Mononuclear cell (primary cell): ENCODE data around the gene NDC1. TPM values are rescaled to one million over a fixed set of nuclear protein-coding genes. Genes with fewer than 3 reads are reported as not detected.

Source experiments
- H3K27me3 ChIP-seq: 2 replicates; pipeline ENCODE4 v1.6.0; 2011; ENCODE audit warnings: low read length, control low read depth; ENCODE audit not compliant: insufficient read depth
- H3K4me1 ChIP-seq: 2 replicates; pipeline ENCODE4 v1.5.1; 2011; ENCODE audit warnings: mild to moderate bottlenecking, low read length, control low read depth; ENCODE audit not compliant: insufficient read depth
- H3K4me3 ChIP-seq: 2 replicates; pipeline ENCODE4 v1.5.1; 2011; ENCODE audit warnings: mild to moderate bottlenecking, low read length, moderate library complexity
- H3K9me3 ChIP-seq: 2 replicates; pipeline ENCODE4 v1.5.1; 2011; ENCODE audit warnings: low read depth, mild to moderate bottlenecking, control low read depth, low read length
- total RNA-seq: library from RNA; depleted of rRNA; stranded (reverse); fragments of >200 nt; gene quantifications from one replicate; pipeline ENCODE4 v1.2.3, GENCODE V29; 2012

NDC1 gene
- total RNA-seq, 1 donor: 6.6 TPM

DNA sequence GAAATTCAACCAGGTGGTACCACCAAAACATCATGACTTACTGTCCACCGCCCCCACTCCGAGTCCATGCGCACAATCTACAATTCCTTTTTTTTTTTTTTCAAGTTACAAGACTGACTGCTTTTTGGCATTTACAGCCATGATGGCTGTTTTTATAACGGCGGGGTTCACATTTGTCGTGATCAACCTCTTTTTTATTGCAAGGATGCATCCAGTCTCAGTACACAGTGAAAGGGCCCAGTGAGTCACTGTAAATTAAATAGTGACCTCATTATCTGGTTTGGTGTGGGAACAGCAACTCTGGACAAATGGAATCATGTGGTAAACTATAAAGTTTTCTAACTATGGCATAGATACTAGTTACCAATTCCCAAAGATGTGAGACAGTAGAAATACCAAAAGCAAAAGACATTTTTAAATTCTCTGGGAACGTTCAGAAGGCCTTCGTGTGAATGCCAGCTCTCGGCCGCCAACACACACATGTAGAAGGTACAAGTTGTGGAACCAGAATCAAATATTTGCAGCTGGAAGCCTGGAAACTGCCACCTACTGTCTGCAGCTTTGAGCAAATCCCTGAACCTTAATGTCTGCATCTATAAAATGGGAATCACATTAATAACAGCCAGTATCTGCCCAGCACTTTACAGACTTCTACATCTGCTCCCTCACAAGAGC is 104.0 kb downstream of the NDC1 start:
- no peak overlapping the region for H3K4me3 ChIP-seq
- H3K9me3 ChIP-seq: no peaks in the 10 kb centered on the region
- peaks cover 14% of the 10 kb centered on the region for H3K4me1 ChIP-seq
- peaks cover 35% of the 10 kb centered on the region for H3K27me3 ChIP-seq

DNA sequence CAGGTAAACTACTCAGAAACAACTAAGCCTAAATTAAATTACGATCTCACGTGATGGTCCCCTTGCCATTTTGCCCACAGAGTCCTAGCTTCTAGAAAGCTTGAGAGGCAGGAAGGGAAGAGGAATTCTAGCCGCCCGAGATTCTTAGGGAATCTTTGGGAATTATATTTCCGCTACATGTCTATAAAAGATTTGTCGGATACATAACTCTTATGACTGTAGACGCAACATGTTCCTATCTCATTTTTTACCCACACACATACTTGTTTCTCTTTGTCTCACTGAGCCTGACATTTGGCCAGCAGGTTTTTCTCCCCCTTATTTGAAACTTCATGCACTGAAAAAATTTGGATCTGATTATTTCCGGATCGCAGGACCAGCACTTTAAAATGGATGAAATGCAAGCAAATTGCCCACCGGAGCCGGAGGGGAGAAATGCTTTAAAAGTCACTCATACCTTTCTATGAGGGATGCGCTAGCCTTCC is 104.6 kb downstream of the NDC1 start:
- H3K4me1 ChIP-seq: peaks cover 11% of the 10 kb centered on the region
- peaks cover 32% of the 10 kb centered on the region for H3K27me3 ChIP-seq
- no peaks in the 10 kb centered on the region for H3K9me3 ChIP-seq

DNA sequence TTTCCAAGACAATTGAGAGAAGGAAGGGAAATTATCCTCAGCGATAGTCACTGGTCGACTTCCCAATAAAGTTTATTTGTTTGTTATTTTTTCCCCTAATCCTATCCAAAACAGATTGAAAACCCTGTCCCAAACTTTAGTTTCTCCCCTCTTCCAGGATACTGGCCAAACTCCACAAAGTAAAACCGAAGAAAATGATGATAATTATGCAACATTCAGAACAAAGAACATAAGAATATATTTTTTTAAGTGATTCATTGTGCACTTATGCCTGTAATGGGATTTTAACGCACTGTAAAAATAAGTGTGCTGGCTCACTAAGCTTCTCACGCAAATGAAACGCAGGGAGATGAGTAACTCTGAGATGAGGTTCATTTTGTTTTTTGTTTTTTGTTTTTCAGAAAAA is 105.2 kb downstream of the NDC1 start:
- H3K27me3 ChIP-seq: peaks cover 26% of the 10 kb centered on the region
- peaks cover 5% of the 10 kb centered on the region for H3K4me1 ChIP-seq
- H3K9me3 ChIP-seq: no peaks in the 10 kb centered on the region
- no peak overlapping the region for H3K4me3 ChIP-seq

More for the DNA sequence above, 104.6 kb downstream of the NDC1 start:
- no peak overlapping the region for H3K4me3 ChIP-seq

DNA sequence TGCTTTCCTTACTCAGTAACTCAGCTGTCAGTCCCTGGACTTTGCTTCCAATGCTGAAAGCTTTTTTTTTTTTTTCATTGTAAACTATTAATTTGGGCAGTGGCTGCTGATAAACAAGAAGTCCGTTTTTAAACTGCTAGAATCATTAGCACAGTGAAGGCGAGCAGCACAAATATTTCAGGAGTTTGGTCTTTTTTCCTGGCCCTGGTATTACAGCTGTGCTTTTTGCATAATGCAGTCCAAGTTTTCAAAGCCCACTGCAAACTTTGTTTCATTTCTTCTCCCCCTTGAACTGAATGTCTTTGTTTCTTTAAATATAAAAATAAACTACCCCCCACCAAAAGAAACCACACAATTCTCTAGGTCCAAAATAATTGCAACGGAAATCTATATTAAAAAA is 105.7 kb downstream of the NDC1 start:
- Histone ChIP-seq H3K4me3 (no peak overlapping the region), H3K9me3 (no peaks in the 10 kb centered on the region), H3K4me1 (no peaks in the 10 kb centered on the region), H3K27me3 (peaks cover 22% of the 10 kb centered on the region)

DNA sequence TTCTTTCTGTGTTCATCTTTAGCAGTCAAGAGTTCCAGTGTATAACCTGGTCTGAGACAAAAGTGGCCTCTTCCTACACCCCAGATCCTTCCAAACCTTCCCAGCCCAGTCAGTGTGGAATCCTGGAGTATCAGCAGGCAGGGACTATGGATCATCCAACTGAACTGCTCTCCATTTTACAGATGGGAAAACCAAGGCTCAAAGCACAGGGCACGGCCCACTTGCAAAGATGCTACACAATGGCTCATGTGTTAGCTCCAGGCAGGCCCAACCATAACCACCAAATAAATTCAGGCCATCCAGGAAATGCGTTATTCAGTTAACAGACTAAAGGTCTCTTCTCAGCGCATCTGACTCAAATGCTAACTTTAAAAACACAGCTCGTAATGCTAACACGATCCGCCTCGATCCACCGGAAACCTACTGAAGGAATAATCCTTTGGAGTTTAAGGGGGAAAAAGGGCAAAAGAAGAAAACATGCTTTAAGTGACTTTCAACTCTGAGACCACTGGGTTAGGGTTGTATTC is 106.3 kb downstream of the NDC1 start:
- Histone ChIP-seq H3K4me1 (no peaks in the 10 kb centered on the region), H3K27me3 (peaks cover 17% of the 10 kb centered on the region), H3K4me3 (no peak overlapping the region), H3K9me3 (no peaks in the 10 kb centered on the region)

DNA sequence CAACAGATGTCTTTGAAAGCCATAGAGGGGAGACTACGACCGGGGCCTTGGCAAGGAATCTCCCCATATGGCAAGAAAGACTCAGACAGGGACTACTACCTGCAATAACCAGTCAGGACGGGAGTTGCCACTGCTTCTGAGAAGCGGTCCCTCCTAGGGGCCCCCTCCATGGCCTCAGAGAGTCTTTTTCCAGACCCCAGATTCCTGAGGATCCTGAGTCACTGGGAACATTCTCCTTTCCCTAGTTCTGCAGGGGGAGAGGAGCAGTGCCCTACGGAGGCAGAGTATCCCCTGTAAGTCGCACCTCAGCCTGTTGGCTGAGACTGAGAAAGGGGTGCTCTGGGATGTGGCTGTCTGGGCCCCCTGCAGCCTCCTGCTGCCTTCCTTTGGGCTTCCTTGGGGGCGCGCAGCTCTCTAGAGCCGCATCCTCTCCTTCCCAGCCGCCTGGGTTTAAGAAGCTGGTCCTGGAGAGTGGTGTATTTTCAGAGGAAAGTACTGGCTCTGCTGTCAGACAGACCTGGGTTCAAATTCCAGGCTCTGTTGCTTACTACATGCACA is 107.0 kb downstream of the NDC1 start:
- H3K4me3 ChIP-seq: no peak overlapping the region
- no peaks in the 10 kb centered on the region for H3K4me1 ChIP-seq
- no peaks in the 10 kb centered on the region for H3K9me3 ChIP-seq
- peaks cover 9% of the 10 kb centered on the region for H3K27me3 ChIP-seq

DNA sequence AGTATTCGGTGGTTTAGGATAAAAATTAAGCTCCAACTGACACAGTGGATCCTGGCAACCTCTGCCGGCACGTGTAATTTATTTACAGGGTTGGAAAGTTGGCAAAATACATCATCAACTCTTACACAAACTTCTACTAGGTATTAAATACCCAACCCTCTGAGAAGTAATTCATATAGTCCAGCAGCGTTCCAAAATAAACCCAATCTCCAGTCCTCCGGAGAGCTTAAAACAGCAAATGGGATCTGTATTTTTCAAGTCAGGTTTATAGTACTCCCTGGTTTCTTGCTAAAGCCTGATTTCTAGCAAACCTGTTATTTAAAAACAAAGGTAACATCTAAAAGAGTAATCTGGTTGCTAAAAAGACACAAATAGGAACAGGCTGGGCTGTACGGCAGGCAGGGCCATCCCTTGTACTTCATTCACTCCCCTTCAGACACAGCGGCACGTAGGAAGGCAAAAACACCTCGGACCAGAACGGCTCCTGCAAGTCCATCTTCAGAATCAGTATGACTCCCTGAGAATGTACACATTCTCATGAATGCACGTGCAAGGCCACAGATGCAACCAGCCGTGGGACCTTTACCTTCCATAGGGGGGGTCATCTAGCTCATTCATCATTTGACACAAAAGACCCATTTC is 107.8 kb downstream of the NDC1 start:
- Histone ChIP-seq H3K4me3 (no peak overlapping the region), H3K4me1 (no peaks in the 10 kb centered on the region), H3K27me3 (peaks cover 2% of the 10 kb centered on the region), H3K9me3 (no peaks in the 10 kb centered on the region)

DNA sequence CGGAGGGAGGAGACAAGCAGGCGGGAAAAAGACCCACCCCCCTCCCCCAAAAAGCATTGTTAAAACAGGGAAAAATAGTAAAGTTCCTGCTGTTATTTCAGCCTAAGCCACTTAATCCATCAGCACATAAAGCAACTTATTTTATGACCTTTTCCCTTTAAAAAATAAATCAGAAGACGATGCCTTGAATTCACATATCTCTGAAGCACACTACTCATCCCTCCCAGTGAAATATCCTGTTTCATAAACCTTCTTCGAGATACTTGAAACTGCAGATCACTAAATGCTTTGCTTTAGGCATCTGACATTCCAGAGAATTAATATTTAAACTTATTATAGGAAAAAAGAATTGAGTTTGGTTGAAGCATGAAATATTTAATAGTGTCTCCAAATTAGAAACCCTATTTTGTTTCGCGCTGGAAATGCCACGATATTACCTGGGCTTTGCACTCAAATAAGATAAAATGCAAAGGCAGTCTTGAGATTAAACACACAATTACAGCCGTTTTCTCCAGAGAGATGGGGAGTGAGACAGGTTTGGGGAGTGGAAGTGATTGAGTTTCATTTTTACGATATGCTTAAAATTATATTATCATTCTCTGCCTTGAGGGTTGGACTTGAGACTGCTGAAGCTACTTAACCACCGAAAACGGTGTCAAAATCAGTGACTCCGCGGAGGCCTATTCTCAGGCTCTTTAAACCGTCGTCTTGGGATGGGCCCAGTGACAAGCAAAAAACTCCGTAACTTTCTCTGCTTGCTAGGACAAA is 108.5 kb downstream of the NDC1 start:
- no peaks in the 10 kb centered on the region for H3K9me3 ChIP-seq
- H3K27me3 ChIP-seq: no peaks in the 10 kb centered on the region
- no peak overlapping the region for H3K4me3 ChIP-seq
- no peaks in the 10 kb centered on the region for H3K4me1 ChIP-seq

DNA sequence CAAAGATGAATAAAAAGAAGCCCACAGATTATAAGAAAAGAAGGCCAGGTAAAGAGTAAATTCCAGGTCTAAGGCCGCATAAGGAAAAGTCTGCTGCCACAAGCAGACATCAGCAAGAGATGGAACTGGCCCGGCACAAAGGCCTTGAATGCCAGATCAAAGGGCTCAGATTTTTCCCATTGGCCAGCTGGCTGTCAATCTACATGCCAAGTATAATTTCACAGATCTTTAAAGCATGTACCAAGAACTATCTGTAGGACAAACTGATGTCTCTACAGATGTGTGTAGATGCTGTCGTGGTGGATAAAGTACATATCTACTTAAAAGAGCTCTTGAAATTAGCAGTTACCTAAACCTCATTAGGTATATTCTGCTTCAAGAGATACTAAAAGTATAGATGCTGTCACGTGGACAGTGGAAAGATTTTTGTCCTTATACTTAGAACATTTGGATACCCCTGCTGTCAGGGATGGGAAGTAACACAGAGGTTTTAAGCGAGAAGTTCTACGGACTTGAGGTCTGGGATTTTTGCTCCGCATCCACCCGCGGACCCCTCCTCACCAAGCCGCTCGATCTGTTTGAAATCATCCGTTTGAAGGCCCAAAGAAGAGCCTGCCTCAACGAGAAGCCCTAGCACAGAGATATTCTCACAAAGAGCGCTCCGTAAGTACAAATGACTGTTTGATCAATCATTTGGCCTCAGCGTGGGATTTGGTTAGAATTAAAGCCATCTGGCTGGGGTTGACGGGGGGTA is 109.2 kb downstream of the NDC1 start:
- Histone ChIP-seq H3K27me3 (no peaks in the 10 kb centered on the region), H3K4me1 (no peaks in the 10 kb centered on the region), H3K9me3 (no peaks in the 10 kb centered on the region), H3K4me3 (no peak overlapping the region)

DNA sequence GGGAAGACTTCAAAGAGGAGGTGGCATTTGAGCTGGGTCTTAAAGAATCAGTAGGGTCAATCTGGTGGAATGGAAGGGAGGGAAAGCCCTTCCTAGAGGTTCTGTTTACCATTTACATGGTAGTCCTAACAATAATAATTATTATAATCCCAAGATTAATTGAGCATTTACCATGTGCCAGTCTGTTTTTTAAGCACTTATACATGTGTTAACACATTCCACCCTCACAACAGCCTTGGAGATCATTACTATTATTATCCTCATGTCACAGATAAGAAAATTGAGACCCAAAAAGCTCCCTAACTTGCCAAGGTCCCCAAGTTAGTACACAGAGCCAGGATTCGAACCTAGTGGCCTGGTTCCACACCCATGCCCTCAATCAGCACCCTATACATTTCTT is 109.9 kb downstream of the NDC1 start:
- no peak overlapping the region for H3K4me3 ChIP-seq
- H3K27me3 ChIP-seq: no peaks in the 10 kb centered on the region
- no peaks in the 10 kb centered on the region for H3K9me3 ChIP-seq
- H3K4me1 ChIP-seq: no peaks in the 10 kb centered on the region

DNA sequence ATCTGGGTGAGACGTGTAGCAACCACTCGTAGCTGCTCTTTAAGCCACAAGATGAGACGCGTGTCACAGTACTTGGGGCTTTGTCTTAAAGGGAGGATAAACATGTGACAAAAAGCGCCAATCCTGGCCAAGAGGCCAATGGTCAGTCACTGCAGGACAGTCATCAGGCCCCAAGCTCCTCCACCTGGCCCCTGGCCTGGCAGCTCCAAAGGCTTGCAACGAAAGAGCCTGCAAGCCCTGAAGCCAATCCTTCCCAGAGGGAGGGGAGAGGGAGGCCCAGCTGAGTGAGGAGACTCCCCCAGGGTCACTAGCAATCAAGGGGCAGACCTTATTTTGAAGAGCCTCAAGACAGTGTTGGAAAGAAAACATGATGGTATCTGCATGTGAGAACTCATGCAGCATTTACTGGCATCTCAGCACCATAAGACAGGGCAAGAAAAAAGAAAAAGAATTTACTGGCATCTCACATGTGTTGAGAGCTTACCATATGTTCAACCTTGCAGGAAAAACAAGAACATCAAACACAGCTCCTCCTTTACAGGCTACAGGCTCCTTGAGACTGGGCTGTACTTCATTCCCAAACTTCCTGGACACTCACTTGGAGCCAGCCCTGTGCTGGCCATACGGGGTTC is 110.5 kb downstream of the NDC1 start:
- Histone ChIP-seq H3K4me3 (no peak overlapping the region), H3K27me3 (no peaks in the 10 kb centered on the region), H3K9me3 (no peaks in the 10 kb centered on the region), H3K4me1 (no peaks in the 10 kb centered on the region)

DNA sequence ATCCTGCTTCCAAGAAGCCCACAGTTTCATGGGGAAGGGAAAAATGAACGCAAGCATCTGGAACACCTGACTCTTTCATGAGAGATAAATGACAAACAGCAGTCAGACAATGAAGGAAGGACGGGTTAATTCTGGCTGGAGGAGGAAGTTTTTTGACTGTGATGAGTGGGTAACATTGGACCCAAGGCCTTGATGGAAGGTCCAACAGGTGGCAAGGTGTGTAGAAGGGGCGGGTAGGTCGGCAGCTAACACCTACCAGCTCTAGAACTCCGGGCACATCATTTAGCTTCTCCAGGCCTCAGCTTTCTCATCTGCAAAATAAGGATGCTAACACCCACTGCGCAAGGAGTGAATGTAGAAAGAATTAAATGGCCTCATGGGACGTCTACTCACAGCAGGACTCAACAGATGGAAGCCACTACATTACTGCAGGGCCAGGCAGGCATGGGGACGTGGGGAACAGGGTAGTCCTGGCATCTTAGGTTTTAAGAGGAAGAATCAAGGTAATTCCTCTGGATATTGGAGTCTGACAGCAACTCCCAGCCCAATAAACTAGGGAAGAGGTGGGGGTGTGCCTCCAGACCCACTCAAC is 112.0 kb downstream of the NDC1 start:
- no peaks in the 10 kb centered on the region for H3K9me3 ChIP-seq
- no peaks in the 10 kb centered on the region for H3K4me1 ChIP-seq
- no peak overlapping the region for H3K4me3 ChIP-seq
- H3K27me3 ChIP-seq: no peaks in the 10 kb centered on the region

DNA sequence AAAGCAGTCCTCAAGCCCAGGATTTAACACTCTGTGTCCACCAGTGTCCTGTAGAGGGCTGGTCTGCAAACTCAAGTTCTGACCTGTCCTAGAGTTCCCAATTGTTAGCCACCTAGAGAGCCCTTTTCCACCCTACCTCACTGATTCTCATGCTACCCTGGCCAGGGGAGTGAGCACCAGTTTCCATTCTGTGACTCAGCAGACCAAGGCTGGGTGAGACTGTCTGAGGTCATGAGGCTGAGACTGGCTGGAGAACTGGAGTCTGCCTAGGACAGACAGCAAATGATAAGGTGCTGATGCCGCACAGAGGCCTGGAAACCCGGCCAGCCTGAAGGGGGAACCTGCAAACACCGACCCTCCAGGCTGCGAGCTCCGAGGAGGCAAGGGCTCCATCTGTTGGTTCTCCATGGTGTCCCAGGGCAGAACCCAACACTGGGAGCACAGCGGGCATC is 112.8 kb downstream of the NDC1 start:
- no peaks in the 10 kb centered on the region for H3K27me3 ChIP-seq
- H3K4me1 ChIP-seq: no peaks in the 10 kb centered on the region
- no peaks in the 10 kb centered on the region for H3K9me3 ChIP-seq
- no peak overlapping the region for H3K4me3 ChIP-seq

DNA sequence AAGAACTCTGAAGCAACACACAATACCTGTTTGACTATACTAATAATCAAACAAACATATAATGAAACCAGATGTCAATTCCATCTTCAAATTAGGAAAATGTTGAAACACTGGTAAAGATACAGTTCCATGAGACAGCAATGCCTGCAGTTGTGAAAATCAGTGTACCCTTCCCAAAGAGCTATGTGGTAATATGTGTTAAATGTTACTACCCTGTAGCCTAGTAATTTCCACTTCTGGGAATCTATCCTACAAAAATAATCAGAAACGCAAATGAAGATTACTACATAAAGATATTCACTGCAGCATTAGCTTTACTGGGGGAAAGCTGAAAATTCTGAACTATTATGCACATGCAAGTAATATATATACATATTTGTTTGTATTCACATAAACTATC is 116.1 kb downstream of the NDC1 start:
- no peak overlapping the region for H3K4me3 ChIP-seq
- no peaks in the 10 kb centered on the region for H3K4me1 ChIP-seq
- H3K27me3 ChIP-seq: no peaks in the 10 kb centered on the region
- no peaks in the 10 kb centered on the region for H3K9me3 ChIP-seq
